HG02885 (cell line): Measurements from ENCODE around the gene NCOA7.

ENCODE experiments used
- ATAC-seq: cut with Tn5 transposase; IDR thresholded peaks from one replicate; pipeline ENCODE4 v1.9.1; 2021; ENCODE audit warnings: mild to moderate bottlenecking; ENCODE audit not compliant: unreplicated experiment, poor library complexity

Gene NCOA7

GRCh38 chr6:125790358-125791150 lies at the start of gene NCOA7:
Gene NCOA7 (plus strand): TSS chr6:125790960. CDS start chr6:125815355, 24,395 bp downstream.
- peak; percentile 78 for ATAC-seq

GRCh38 chr6:125741336-125741735 lies 49.4 kb upstream of the NCOA7 start:
- ATAC-seq: peak; percentile 55

- ATAC-seq: no peak
Observed at GRCh38 chr6:125742024-125742423, 48.7 kb upstream of the NCOA7 start.

GRCh38 chr6:125742464-125743120 lies 48.2 kb upstream of the NCOA7 start:
- ATAC-seq: no peak

- ATAC-seq: no peak
Observed at GRCh38 chr6:125743604-125744003, 47.2 kb upstream of the NCOA7 start.

GRCh38 chr6:125745281-125746018 lies 45.3 kb upstream of the NCOA7 start:
- ATAC-seq: no peak

GRCh38 chr6:125746019-125746414 lies 44.7 kb upstream of the NCOA7 start:
- ATAC-seq: no peak

GRCh38 chr6:125746731-125747588 lies 43.8 kb upstream of the NCOA7 start:
- ATAC-seq: peak; percentile 57

GRCh38 chr6:125747589-125748405 lies 43.0 kb upstream of the NCOA7 start:
- no peak for ATAC-seq

GRCh38 chr6:125748406-125749172 lies 42.2 kb upstream of the NCOA7 start:
- ATAC-seq: no peak

- peak; percentile 83 for ATAC-seq
Observed at GRCh38 chr6:125749173-125749864, 41.4 kb upstream of the NCOA7 start, which contains the start of gene HEY2. Gene HEY2 (plus strand): TSS chr6:125749632. CDS start chr6:125749777, 145 bp downstream.

- no peak for ATAC-seq
Observed at GRCh38 chr6:125749865-125750691, 40.7 kb upstream of the NCOA7 start.

GRCh38 chr6:125750692-125751333 lies 39.9 kb upstream of the NCOA7 start:
- no peak for ATAC-seq

- ATAC-seq: no peak
Observed at GRCh38 chr6:125751334-125751916, 39.3 kb upstream of the NCOA7 start.

- ATAC-seq: no peak
Observed at GRCh38 chr6:125752773-125753172, 38.0 kb upstream of the NCOA7 start.

GRCh38 chr6:125753218-125753936 lies 37.4 kb upstream of the NCOA7 start:
- ATAC-seq: no peak
